AG04449 (cell line): ENCODE results near the gene ERMARD.

ENCODE experiments used
- CTCF ChIA-PET: fragments of 350-600 bp; formaldehyde crosslinking; extraction: SDS; loops from one replicate; lab custom pipeline; 2021; ENCODE audit warnings: antibody characterized with exemption; lab: Yijun Ruan, JAX
- POLR2A ChIA-PET: fragments of 400-600, 350-600 bp; formaldehyde crosslinking; extraction: SDS; loops from one replicate; lab custom pipeline; 2020; ENCODE audit warnings: antibody characterized with exemption, inconsistent platforms; lab: Yijun Ruan, JAX
- DNase-seq: peaks from one replicate; pipeline ENCODE4 v3.0.0-alpha.2; 2010; ENCODE audit warnings: low read depth, low spot score
- H3K4me3 ChIP-seq: 2 replicates; pipeline ENCODE4 v1.5.1; 2011; ENCODE audit warnings: low read depth, mild to moderate bottlenecking, control low read depth, low read length
- CTCF ChIP-seq: IDR thresholded peaks from one replicate; pipeline ENCODE4 v1.5.1; 2011; ENCODE audit warnings: mild to moderate bottlenecking, moderate library complexity, low read length, control low read depth, inconsistent platforms; ENCODE audit not compliant: insufficient read depth; ENCODE audit errors: missing control alignments

The ERMARD gene

GRCh38 chr6:169710009-169710408 is 41.4 kb upstream of the ERMARD start:
- CTCF ChIA-PET, result interaction anchor here (0.8 kb wide), 1 partner anchor 13 kb away, joined by 3 read pairs; no protein-coding TSS in a partner anchor
- TF ChIP-seq CTCF, result no peak
- no peak for DNase-seq
- no peak overlapping the region for H3K4me3 ChIP-seq
- POLR2A ChIA-PET, result no interaction called here

GRCh38 chr6:169714178-169714577 is 37.2 kb upstream of the ERMARD start:
- ChIA-PET CTCF (interaction anchor here (0.9 to 5.1 kb wide), 2 partner anchors 9 kb away, joined by 4 to 27 read pairs; no protein-coding TSS in a partner anchor), POLR2A (no interaction called here)

GRCh38 chr6:169714595-169714994 is 36.8 kb upstream of the ERMARD start:
- no peak for TF ChIP-seq CTCF
- no peak for DNase-seq
- ChIA-PET POLR2A (no interaction called here), CTCF (interaction anchor here (5.1 kb wide), 1 partner anchor 10 kb away, joined by 27 read pairs; no protein-coding TSS in a partner anchor)
- no peak overlapping the region for H3K4me3 ChIP-seq

More at GRCh38 chr6:169714178-169714577, 37.2 kb upstream of the ERMARD start:
- no peak for DNase-seq
- no peak for TF ChIP-seq CTCF
- no peak overlapping the region for H3K4me3 ChIP-seq

- ChIA-PET CTCF (interaction anchor here (0.7 kb wide), 1 partner anchor 196 kb away, joined by 3 read pairs; no protein-coding TSS in a partner anchor), POLR2A (no interaction called here)
- no peak overlapping the region for H3K4me3 ChIP-seq
- DNase-seq, result no peak
- no peak for TF ChIP-seq CTCF
Measured at GRCh38 chr6:169719117-169719516, 32.3 kb upstream of the ERMARD start.

GRCh38 chr6:169720207-169720855 is 31.1 kb upstream of the ERMARD start:
- TF ChIP-seq CTCF, result no peak
- DNase-seq, result no peak
- CTCF ChIA-PET, result interaction anchor here (0.9 kb wide), 1 partner anchor 820 kb away, joined by 4 read pairs; no protein-coding TSS in a partner anchor
- no peak overlapping the region for H3K4me3 ChIP-seq
- POLR2A ChIA-PET, result no interaction called here

GRCh38 chr6:169722362-169723199 is 28.8 kb upstream of the ERMARD start:
- TF ChIP-seq CTCF, result no peak
- no peak for DNase-seq
- H3K4me3 ChIP-seq, result peak overlapping the region; percentile 71
- CTCF ChIA-PET, result interaction anchor here (0.7 to 1.6 kb wide), 6 partner anchors 9 to 825 kb away, joined by 3 to 6 read pairs (median 3); no protein-coding TSS in a partner anchor
- POLR2A ChIA-PET, result no interaction called here
